NOMO-1 treated with dmso at 0.1 percent for 144 hours (cell line): ENCODE data around the gene PKP4.

Experiments
- DNase-seq: peaks from one replicate; lab custom pipeline; 2025; ENCODE audit not compliant: unreplicated experiment; lab: John Stamatoyannopoulos, UW

Gene PKP4

GRCh38 chr2:158582670-158583069, 125.9 kb downstream of the PKP4 start:
- no peak for DNase-seq

GRCh38 chr2:158583923-158584322, 127.2 kb downstream of the PKP4 start:
- no peak for DNase-seq

GRCh38 chr2:158586491-158586890, 129.7 kb downstream of the PKP4 start:
- no peak for DNase-seq

GRCh38 chr2:158589303-158589702, 132.6 kb downstream of the PKP4 start:
- no peak for DNase-seq

- DNase-seq: no peak
These were observed 142.2 kb downstream of the PKP4 start for GRCh38 chr2:158598862-158599517.

GRCh38 chr2:158599609-158600008, 142.9 kb downstream of the PKP4 start:
- DNase-seq: no peak

GRCh38 chr2:158600155-158600802, 143.5 kb downstream of the PKP4 start:
- DNase-seq: no peak

GRCh38 chr2:158602027-158602426, 145.3 kb downstream of the PKP4 start:
- DNase-seq: no peak

GRCh38 chr2:158603205-158603604, 146.5 kb downstream of the PKP4 start:
- no peak for DNase-seq

GRCh38 chr2:158603986-158604385, 147.2 kb downstream of the PKP4 start:
- no peak for DNase-seq

- no peak for DNase-seq
These were observed 153.3 kb downstream of the PKP4 start for GRCh38 chr2:158610059-158610458.

- DNase-seq: no peak
These were observed 159.8 kb downstream of the PKP4 start for GRCh38 chr2:158616480-158617000.

- DNase-seq: no peak
These were observed 162.2 kb downstream of the PKP4 start for GRCh38 chr2:158618891-158619490.

GRCh38 chr2:158619496-158619895, 162.7 kb downstream of the PKP4 start:
- no peak for DNase-seq

GRCh38 chr2:158620656-158621055, 163.9 kb downstream of the PKP4 start:
- DNase-seq: no peak

- DNase-seq: no peak
These were observed 167.4 kb downstream of the PKP4 start for GRCh38 chr2:158624071-158624667.

GRCh38 chr2:158624961-158625360, 168.2 kb downstream of the PKP4 start:
- no peak for DNase-seq

GRCh38 chr2:158629116-158629515, 172.4 kb downstream of the PKP4 start:
- DNase-seq: no peak

- DNase-seq: no peak
These were observed 176.5 kb downstream of the PKP4 start for GRCh38 chr2:158633261-158633660.

GRCh38 chr2:158634627-158635026, 177.9 kb downstream of the PKP4 start:
- DNase-seq: no peak

- no peak for DNase-seq
These were observed 179.3 kb downstream of the PKP4 start for GRCh38 chr2:158635961-158636601.
